GM04504 (cell line): Measurements from ENCODE around the gene CACNG6.

Experiments
- DNase-seq: peaks from one replicate; pipeline ENCODE4 v3.0.0-alpha.2; 2012; ENCODE audit warnings: low read depth

Gene CACNG6

GRCh38 chr19:54045771-54046170 is 54.3 kb downstream of the CACNG6 start:
- no peak for DNase-seq

DNA sequence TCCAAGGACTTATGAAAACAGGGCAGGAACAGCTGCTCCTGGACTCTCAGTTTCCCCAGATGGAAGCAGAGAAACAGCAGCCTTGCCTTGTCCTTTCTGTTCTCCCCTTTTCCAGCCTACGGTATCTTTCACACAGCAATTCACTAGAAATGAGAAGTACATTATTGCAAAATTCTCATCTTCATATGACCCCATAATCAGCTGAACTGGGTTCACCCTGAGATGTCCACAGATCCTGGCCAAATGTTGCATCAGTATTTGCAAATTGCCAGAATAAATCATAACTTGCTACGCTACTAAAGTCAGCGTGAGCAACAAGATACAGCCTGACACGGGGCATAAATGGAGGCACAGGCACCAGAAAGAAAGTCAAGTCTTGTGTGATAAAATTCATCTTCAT is 56.2 kb downstream of the CACNG6 start:
- DNase-seq = no peak
